OCI-LY1 (cell line): ENCODE data around the gene TNNT3.

ENCODE experiments used
- CTCF ChIP-seq: fragments of 200-600 bp; sonication (generic), shearing (Covaris generic); IDR thresholded peaks from 2 replicates; pipeline ENCODE4 v1.5.1; 2017; ENCODE audit warnings: mild to moderate bottlenecking, antibody characterized with exemption, low read length, moderate library complexity, mixed read lengths
- EZH2 ChIP-seq: fragments of 200-600 bp; sonication (generic), shearing (Covaris generic); IDR thresholded peaks from 2 replicates; pipeline ENCODE4 v1.8.0; 2017; ENCODE audit warnings: borderline replicate concordance, mixed run types, mild to moderate bottlenecking, antibody characterized with exemption, low read length, moderate library complexity, mixed read lengths

- TF ChIP-seq CTCF (no peak), EZH2 (no peak)
Measured at GRCh38 chr11:1949302-1949701, 29.8 kb downstream of the TNNT3 start.
